HepG2 (cell line): ENCODE data around the gene FAM200B.

Experiments
- CHD2 ChIP-seq: IDR thresholded peaks from 2 replicates; pipeline ENCODE4 v1.6.1; 2011; ENCODE audit warnings: low read depth, low read length, improper control_type of control experiment
- DPF2 ChIP-seq: sonication (generic); formaldehyde crosslinking; IDR thresholded peaks from 2 replicates; pipeline ENCODE4 v1.4.0; 2020; ENCODE audit warnings: mild to moderate bottlenecking, low read depth, missing genetic modification reagents, borderline replicate concordance
- EZH2 ChIP-seq: conservative IDR thresholded peaks from 2 replicates; pipeline ENCODE4 v1.6.1; 2012; ENCODE audit warnings: mild to moderate bottlenecking, low read depth, low read length, moderate library complexity
- MEF2D ChIP-seq: sonication (generic); formaldehyde crosslinking; IDR thresholded peaks from 2 replicates; pipeline ENCODE4 v1.5.1; 2020; ENCODE audit warnings: mild to moderate bottlenecking, missing genetic modification reagents
- RFXANK ChIP-seq: IDR thresholded peaks from 2 replicates; pipeline ENCODE4 v1.6.1; 2016
- SSRP1 ChIP-seq: IDR thresholded peaks from 2 replicates; pipeline ENCODE4 v1.6.1; 2016; ENCODE audit warnings: control low read depth
- TCF7 ChIP-seq: sonication (generic); IDR thresholded peaks from 2 replicates; pipeline ENCODE4 v1.6.1; 2016; ENCODE audit warnings: antibody characterized with exemption, low read depth
- THYN1 ChIP-seq: sonication (generic); formaldehyde crosslinking; IDR thresholded peaks from 2 replicates; pipeline ENCODE4 v1.8.1; 2023; ENCODE audit warnings: low read depth, mild to moderate bottlenecking, moderate library complexity, missing genetic modification reagents, borderline replicate concordance
- YY1 ChIP-seq: IDR thresholded peaks from 2 replicates; pipeline ENCODE4 v1.6.1; 2011; ENCODE audit warnings: low read length, low read depth, moderate library complexity, mild to moderate bottlenecking; ENCODE audit not compliant: insufficient read depth, insufficient replicate concordance
- ZSCAN22 ChIP-seq: sonication (generic); formaldehyde crosslinking; IDR thresholded peaks from 2 replicates; pipeline ENCODE4 v1.4.0; 2020; ENCODE audit warnings: mild to moderate bottlenecking, missing genetic modification reagents
- TF ChIP-seq, protein P1 (sequence below): sonication (generic); formaldehyde crosslinking; IDR thresholded peaks from 2 replicates; pipeline ENCODE4 v1.9.0; 2022; ENCODE audit warnings: low read depth, missing genetic modification reagents
- TF ChIP-seq, protein P2 (sequence below): IDR thresholded peaks from 2 replicates; pipeline ENCODE4 v1.6.1; 2016; ENCODE audit warnings: low read depth, control low read depth
- TF ChIP-seq, protein P3 (sequence below): sonication (generic); formaldehyde crosslinking; IDR thresholded peaks from 2 replicates; pipeline ENCODE4 v1.5.0; 2020; ENCODE audit warnings: mild to moderate bottlenecking, missing genetic modification reagents, moderate library complexity
- TF ChIP-seq, protein P4 (sequence below): sonication (generic); formaldehyde crosslinking; IDR thresholded peaks from 2 replicates; pipeline ENCODE4 v1.4.0; 2020; ENCODE audit warnings: missing genetic modification reagents

DNA sequence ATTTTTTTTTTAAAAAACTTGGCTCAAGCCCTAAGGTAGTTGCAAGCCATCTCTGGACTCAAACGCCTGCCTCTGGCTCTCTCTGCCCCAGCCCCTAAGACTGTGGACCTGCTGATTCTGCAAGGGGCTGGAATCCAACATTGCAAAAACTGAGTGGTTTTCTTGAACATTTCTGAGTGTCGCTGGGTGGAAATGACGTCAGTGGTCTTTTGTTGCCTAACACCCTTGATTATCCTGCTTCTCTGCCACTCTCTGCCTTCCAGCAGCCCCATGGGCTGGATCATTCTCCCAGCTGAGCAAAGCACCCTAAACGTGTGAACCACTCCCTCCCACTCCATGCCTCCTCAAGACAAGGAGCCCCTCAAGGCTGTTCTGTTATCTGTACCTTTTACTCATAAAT lies 37.9 kb downstream of the FAM200B start:
- TF ChIP-seq TCF7 (no peak), MEF2D (CRISPR knock-in tag) (no peak), EZH2 (no peak), RFXANK (CRISPR knock-in tag) (no peak), THYN1 (CRISPR knock-in tag) (no peak), SSRP1 (CRISPR knock-in tag) (no peak), DPF2 (CRISPR knock-in tag) (no peak), ZSCAN22 (CRISPR knock-in tag) (no peak), CHD2 (no peak), YY1 (no peak)
- TF ChIP-seq, protein P1, sequence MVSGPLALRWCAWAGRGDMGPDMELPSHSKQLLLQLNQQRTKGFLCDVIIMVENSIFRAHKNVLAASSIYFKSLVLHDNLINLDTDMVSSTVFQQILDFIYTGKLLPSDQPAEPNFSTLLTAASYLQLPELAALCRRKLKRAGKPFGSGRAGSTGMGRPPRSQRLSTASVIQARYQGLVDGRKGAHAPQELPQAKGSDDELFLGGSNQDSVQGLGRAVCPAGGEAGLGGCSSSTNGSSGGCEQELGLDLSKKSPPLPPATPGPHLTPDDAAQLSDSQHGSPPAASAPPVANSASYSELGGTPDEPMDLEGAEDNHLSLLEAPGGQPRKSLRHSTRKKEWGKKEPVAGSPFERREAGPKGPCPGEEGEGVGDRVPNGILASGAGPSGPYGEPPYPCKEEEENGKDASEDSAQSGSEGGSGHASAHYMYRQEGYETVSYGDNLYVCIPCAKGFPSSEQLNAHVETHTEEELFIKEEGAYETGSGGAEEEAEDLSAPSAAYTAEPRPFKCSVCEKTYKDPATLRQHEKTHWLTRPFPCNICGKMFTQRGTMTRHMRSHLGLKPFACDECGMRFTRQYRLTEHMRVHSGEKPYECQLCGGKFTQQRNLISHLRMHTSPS = no peak
- TF ChIP-seq, protein P2, sequence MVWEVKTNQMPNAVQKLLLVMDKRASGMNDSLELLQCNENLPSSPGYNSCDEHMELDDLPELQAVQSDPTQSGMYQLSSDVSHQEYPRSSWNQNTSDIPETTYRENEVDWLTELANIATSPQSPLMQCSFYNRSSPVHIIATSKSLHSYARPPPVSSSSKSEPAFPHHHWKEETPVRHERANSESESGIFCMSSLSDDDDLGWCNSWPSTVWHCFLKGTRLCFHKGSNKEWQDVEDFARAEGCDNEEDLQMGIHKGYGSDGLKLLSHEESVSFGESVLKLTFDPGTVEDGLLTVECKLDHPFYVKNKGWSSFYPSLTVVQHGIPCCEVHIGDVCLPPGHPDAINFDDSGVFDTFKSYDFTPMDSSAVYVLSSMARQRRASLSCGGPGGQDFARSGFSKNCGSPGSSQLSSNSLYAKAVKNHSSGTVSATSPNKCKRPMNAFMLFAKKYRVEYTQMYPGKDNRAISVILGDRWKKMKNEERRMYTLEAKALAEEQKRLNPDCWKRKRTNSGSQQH (CRISPR knock-in tag) = no peak
- TF ChIP-seq, protein P3, sequence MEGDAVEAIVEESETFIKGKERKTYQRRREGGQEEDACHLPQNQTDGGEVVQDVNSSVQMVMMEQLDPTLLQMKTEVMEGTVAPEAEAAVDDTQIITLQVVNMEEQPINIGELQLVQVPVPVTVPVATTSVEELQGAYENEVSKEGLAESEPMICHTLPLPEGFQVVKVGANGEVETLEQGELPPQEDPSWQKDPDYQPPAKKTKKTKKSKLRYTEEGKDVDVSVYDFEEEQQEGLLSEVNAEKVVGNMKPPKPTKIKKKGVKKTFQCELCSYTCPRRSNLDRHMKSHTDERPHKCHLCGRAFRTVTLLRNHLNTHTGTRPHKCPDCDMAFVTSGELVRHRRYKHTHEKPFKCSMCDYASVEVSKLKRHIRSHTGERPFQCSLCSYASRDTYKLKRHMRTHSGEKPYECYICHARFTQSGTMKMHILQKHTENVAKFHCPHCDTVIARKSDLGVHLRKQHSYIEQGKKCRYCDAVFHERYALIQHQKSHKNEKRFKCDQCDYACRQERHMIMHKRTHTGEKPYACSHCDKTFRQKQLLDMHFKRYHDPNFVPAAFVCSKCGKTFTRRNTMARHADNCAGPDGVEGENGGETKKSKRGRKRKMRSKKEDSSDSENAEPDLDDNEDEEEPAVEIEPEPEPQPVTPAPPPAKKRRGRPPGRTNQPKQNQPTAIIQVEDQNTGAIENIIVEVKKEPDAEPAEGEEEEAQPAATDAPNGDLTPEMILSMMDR (CRISPR knock-in tag) = no peak
- TF ChIP-seq, protein P4, sequence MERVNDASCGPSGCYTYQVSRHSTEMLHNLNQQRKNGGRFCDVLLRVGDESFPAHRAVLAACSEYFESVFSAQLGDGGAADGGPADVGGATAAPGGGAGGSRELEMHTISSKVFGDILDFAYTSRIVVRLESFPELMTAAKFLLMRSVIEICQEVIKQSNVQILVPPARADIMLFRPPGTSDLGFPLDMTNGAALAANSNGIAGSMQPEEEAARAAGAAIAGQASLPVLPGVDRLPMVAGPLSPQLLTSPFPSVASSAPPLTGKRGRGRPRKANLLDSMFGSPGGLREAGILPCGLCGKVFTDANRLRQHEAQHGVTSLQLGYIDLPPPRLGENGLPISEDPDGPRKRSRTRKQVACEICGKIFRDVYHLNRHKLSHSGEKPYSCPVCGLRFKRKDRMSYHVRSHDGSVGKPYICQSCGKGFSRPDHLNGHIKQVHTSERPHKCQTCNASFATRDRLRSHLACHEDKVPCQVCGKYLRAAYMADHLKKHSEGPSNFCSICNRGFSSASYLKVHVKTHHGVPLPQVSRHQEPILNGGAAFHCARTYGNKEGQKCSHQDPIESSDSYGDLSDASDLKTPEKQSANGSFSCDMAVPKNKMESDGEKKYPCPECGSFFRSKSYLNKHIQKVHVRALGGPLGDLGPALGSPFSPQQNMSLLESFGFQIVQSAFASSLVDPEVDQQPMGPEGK = no peak
